ENCODE results near the gene SCRN1.

SCRN1 gene

GRCh38 chr7:30027740-30028215, 38.2 kb upstream of the SCRN1 start:
- TF ChIP-seq EGR1 (IDR thresholded peaks at IDR 0.05): no peak
- no peak for TF ChIP-seq NFIC (IDR thresholded peaks at IDR 0.05)
- TF ChIP-seq, protein P1, sequence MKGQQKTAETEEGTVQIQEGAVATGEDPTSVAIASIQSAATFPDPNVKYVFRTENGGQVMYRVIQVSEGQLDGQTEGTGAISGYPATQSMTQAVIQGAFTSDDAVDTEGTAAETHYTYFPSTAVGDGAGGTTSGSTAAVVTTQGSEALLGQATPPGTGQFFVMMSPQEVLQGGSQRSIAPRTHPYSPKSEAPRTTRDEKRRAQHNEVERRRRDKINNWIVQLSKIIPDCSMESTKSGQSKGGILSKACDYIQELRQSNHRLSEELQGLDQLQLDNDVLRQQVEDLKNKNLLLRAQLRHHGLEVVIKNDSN (IDR thresholded peaks at IDR 0.05): no peak
- TF ChIP-seq TEAD4 (IDR thresholded peaks at IDR 0.05): no peak
- TF ChIP-seq YY1 (IDR thresholded peaks at IDR 0.05; ENCODE audit: low read depth): no peak
- no peak for TF ChIP-seq CREB1 (IDR thresholded peaks at IDR 0.05; ENCODE audit: low read depth)
- no peak for TF ChIP-seq CEBPB (IDR thresholded peaks at IDR 0.05)
- TF ChIP-seq RAD21 (IDR thresholded peaks at IDR 0.05; ENCODE audit: low read depth): no peak
- TF ChIP-seq TAF1 (IDR thresholded peaks at IDR 0.05; ENCODE audit: low read depth): no peak
- TF ChIP-seq MAX (IDR thresholded peaks at IDR 0.05): no peak
- no peak for TF ChIP-seq FOXM1 (IDR thresholded peaks at IDR 0.05; ENCODE audit: borderline replicate concordance, low read depth)
- TF ChIP-seq TCF12 (IDR thresholded peaks at IDR 0.05; ENCODE audit: low read depth): no peak
- TF ChIP-seq ZBTB7A (IDR thresholded peaks at IDR 0.05; ENCODE audit: low read depth): no peak
- no peak for TF ChIP-seq REST (IDR thresholded peaks at IDR 0.05; ENCODE audit: low read depth)
- TF ChIP-seq EP300 (IDR thresholded peaks at IDR 0.05; ENCODE audit: borderline replicate concordance): no peak

DNA sequence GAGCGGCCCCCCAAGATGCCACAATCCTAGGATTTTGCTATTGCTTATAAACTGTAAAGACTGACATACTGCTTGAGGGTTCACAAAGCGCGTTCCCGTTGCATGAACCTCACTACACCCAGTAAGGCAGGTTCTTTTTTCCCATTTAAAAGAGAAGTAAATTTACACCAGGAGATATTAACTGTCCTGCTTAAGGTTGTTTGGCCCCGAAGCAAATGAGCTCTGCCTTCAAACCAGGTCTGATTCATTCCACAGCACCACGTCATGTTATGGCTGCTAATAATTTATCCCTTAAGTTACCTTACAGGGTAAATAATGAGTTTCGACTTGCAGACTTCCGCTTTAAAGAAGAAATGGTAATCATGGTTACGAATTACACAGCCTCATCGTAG, 37.5 kb upstream of the SCRN1 start:
- TF ChIP-seq RAD21 (IDR thresholded peaks at IDR 0.05; ENCODE audit: low read depth) (no peak), FOXM1 (IDR thresholded peaks at IDR 0.05; ENCODE audit: borderline replicate concordance, low read depth) (no peak), NFIC (IDR thresholded peaks at IDR 0.05) (no peak), EGR1 (IDR thresholded peaks at IDR 0.05) (no peak), TCF12 (IDR thresholded peaks at IDR 0.05; ENCODE audit: low read depth) (no peak), CEBPB (IDR thresholded peaks at IDR 0.05) (no peak), TEAD4 (IDR thresholded peaks at IDR 0.05) (no peak), TAF1 (IDR thresholded peaks at IDR 0.05; ENCODE audit: low read depth) (no peak)

DNA sequence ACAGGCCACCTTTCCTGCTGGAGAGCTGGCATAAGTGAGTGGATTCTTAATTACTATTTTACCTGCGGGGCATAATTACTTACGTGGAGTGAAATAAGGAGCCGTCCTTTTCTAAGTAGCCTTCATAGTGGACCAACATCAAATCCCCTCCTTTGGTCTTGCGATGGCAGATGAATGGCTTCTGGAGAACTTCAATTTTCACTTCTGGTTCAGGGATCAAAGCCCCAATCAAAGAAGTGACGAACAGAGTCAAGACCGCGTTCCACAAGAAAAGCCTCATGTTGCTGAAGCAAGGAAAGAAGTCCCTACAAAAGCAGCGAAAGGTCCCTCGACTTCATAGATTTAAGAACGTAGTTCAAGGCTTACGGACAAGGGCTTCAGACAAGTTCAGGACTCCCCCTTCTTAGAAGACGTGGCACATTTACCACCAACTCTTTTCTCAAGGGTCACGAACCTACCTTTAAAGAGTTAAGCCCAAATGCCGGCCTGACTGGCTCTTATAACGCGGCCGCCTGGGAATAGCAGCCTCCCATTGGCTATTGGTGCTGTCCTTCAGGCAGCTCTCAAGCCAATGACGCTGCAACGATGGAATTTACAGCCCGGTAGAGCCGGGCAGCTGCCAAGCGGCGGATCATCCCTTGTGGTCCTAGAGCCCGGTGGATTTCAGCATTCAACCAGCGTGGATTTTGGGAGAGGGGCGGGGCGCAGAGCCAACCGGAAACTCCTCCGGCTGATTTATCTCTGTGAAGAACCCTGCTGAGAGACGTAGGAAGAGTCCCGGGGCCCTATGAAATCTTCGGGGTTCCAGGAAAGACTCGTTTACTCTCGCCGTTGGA, 36.8 kb upstream of the SCRN1 start, which contains the start of gene FKBP14:
TSS of gene FKBP14 (minus strand) at position 474 of the 836 bp plus-strand sequence. CDS start at position 280, 194 bp downstream.
- TF ChIP-seq TEAD4 (IDR thresholded peaks at IDR 0.05) (0 out of 2 replicates have a peak, but pooled peaks have one; percentile 35), CEBPB (IDR thresholded peaks at IDR 0.05) (no peak), NFIC (IDR thresholded peaks at IDR 0.05) (peak; percentile 81), ZBTB7A (IDR thresholded peaks at IDR 0.05; ENCODE audit: low read depth) (no peak), TAF1 (IDR thresholded peaks at IDR 0.05; ENCODE audit: low read depth) (0 out of 2 replicates have a peak, but pooled peaks have one; percentile 23), CREB1 (IDR thresholded peaks at IDR 0.05; ENCODE audit: low read depth) (0 out of 2 replicates have a peak, but pooled peaks have one; percentile 17), MAX (IDR thresholded peaks at IDR 0.05) (peak; percentile 63; the same call in 1 of the 2 replicates)

- TF ChIP-seq EP300 (IDR thresholded peaks at IDR 0.05; ENCODE audit: borderline replicate concordance) (no peak), TCF12 (IDR thresholded peaks at IDR 0.05; ENCODE audit: low read depth) (no peak), TAF1 (IDR thresholded peaks at IDR 0.05; ENCODE audit: low read depth) (no peak)
Measured at GRCh38 chr7:30023524-30023923, 33.9 kb upstream of the SCRN1 start.

GRCh38 chr7:30022991-30023390, 33.4 kb upstream of the SCRN1 start:
- TF ChIP-seq EGR1 (IDR thresholded peaks at IDR 0.05) (no peak), MAX (IDR thresholded peaks at IDR 0.05) (no peak), CEBPB (IDR thresholded peaks at IDR 0.05) (no peak), NFIC (IDR thresholded peaks at IDR 0.05) (no peak), REST (IDR thresholded peaks at IDR 0.05; ENCODE audit: low read depth) (no peak), EP300 (IDR thresholded peaks at IDR 0.05; ENCODE audit: borderline replicate concordance) (no peak), TAF1 (IDR thresholded peaks at IDR 0.05; ENCODE audit: low read depth) (no peak), ZBTB7A (IDR thresholded peaks at IDR 0.05; ENCODE audit: low read depth) (no peak)
- TF ChIP-seq, protein P1 (IDR thresholded peaks at IDR 0.05): no peak

Data from Ishikawa (cell line).